ENCODE results near the gene STAMBP.
A peak's percentile ranks its signal among the peaks of the same experiment; 100 is the strongest.

The STAMBP gene

DNA sequence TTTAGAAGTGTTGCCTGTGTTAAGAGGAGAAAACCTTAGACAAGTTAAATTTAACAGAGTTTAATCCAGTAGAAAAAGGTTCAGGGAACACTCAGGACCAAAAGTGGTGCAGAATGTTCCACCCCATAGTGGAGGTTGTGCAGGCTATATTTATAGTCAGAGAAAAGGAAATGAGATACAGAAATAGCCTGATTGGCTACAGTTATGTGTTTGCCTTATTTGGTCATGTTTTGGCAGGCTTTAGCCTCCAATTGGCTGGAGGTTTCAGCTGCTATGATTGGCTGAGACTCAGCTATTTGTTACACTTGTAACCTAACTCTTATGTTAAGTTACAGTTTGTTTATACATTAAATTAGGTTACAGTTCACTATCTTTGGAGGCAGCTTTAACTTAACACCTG is 4.2 kb downstream of the STAMBP start:
- no peak overlapping the region for H3K4me3 ChIP-seq (ENCODE audit: low read depth, low read length)
- no peak for TF ChIP-seq CTCF (IDR thresholded peaks at IDR 0.05; ENCODE audit: low read depth, low read length)
- in situ Hi-C loops (cut with HindIII; ENCODE audit: low sequenced_read_pairs) = no loop called here
- DNase-seq (ENCODE audit: low read depth, low spot score) = peak; percentile 37

DNA sequence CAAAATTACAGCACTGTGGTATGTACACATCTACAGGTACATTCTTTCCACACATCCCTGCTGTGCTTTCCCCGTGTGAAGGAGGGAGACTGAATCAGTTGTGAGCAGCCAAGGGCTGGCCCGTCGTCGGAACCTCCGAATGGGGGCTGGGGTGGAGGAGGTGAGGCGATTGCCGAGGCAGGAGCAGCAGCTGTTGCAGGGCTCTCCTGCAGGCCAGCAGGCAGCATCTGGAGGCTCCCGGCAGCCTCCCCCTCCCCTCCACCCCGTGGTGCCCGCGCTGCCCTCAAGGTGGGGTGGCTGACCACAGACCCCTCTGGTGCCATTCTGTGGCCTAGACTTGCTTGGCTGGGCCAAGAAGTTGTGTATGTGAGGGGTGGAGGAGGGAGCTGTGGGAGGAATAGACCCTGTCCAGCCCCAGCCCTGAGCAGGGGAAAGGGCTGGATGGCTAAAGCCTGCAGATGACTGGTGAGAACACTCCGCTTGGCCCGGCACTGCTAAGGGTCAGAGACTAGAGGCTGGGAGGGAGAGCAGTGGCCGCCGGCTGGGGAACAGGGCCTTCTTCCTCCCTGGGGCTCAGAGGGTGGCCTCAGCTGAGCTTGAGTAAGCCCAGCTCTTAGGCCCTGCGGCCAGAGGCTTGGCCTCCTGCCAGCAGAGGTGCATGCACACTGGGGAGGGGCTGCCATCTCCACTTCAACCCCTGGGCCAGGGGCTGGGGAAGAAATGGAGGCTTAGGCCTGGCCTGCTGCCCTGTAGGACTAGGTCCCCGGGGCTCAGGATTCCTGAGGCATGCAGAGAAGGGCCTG is 7.6 kb downstream of the STAMBP start:
- H3K4me3 ChIP-seq (ENCODE audit: low read depth, low read length) = no peak overlapping the region
- in situ Hi-C loops (cut with HindIII; ENCODE audit: low sequenced_read_pairs) = no loop called here
- DNase-seq (ENCODE audit: low read depth, low spot score) = no peak
- no peak for TF ChIP-seq CTCF (IDR thresholded peaks at IDR 0.05; ENCODE audit: low read depth, low read length)

DNA sequence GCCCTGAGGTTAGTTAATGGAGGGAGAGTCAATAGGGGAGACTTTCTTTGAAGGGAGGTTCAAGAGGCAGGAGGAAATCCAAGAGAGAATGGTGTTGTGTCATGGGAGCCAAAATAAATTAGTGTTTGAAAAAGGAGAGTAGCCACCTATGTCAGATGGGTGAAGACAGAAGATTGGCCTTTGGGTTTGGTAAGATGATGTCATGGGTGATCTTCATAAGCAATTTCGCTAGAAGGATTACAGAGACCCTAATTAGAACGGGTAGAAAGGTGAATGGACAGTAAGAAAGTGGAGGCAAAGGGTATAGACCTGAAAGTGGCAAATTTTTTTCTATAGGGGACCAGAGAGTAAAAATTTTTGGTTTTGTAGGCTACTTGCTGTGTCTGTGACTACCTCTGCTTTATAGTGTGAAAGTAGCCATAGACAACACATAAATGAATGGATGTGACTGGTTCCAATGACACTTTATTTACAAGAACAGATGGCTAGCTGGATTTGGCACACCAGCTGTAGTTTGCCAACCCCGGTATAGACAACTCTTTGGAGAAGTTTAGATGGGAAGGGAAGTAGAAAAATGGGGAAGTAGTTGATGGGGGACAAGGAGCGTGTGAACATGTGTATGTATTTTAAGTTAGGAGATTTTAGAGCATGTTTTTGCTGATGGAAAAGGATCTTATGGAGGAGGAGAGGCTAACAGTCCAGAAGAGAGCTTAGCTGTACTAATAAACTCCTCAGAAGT is 9.3 kb downstream of the STAMBP start:
- TF ChIP-seq CTCF (IDR thresholded peaks at IDR 0.05; ENCODE audit: low read depth, low read length) = no peak
- DNase-seq (ENCODE audit: low read depth, low spot score) = no peak
- H3K4me3 ChIP-seq (ENCODE audit: low read depth, low read length) = no peak overlapping the region
- in situ Hi-C loops (cut with HindIII; ENCODE audit: low sequenced_read_pairs) = no loop called here

DNA sequence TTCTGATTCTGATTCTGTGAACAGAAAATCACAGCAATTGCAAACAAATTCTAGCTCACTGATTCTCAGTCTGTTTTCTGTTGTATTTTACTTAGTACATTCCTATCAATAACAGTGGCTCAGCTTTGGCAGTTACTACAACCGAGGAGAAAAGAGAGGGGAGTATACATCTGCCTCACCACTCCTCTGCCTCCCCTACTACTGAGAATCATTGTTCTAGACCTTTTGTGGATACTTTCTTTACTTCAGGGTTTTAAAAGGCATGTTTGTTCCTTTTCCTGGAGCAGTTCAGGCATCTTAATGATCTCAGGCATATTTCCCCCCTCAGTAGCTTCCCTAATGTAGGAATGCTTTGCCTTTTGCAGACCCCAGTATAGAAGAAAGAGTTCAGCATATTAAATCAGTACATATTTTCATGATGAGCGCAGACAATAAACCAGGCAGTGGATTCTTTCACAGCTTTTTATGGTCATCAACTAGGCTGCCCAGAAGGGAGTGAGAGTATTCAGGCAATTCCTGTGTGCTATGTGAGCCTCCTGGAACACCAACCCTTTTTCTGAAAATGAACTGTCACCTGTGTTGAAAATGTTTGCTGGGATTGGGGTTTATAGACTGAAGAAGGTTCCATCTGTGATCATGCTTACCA is 10.3 kb downstream of the STAMBP start:
- H3K4me3 ChIP-seq (ENCODE audit: low read depth, low read length) = no peak overlapping the region
- TF ChIP-seq CTCF (IDR thresholded peaks at IDR 0.05; ENCODE audit: low read depth, low read length) = no peak
- DNase-seq (ENCODE audit: low read depth, low spot score) = peak; percentile 43
- in situ Hi-C loops (cut with HindIII; ENCODE audit: low sequenced_read_pairs) = no loop called here

- TF ChIP-seq CTCF (IDR thresholded peaks at IDR 0.05; ENCODE audit: low read depth, low read length) = no peak
- no peak overlapping the region for H3K4me3 ChIP-seq (ENCODE audit: low read depth, low read length)
- in situ Hi-C loops (cut with HindIII; ENCODE audit: low sequenced_read_pairs) = no loop called here
- DNase-seq (ENCODE audit: low read depth, low spot score) = no peak
Observed at GRCh38 chr2:73839653-73840411, 11.1 kb downstream of the STAMBP start.

Measured in astrocyte of the spinal cord (primary cell).